Sciatic nerve (tissue), 2 donors: ENCODE data around the gene KRT83. TPM values are rescaled to one million over a fixed set of nuclear protein-coding genes. Genes with fewer than 3 reads are reported as not detected.
"Not testable (repeated sequence)": the region's sequence is repeated elsewhere in the genome, so short reads cannot be mapped to it uniquely, and the experiment has no call there.

Experiments
- ATAC-seq: fragments of 200-7000 bp; cut with Tn5 transposase; one replicate; pipeline ENCODE4 v1.9.1; 2020; ENCODE audit warnings: mild to moderate bottlenecking, moderate library complexity
- DNase-seq: peaks from one replicate; pipeline ENCODE4 v3.0.0-alpha.2; 2020; ENCODE audit warnings: low spot score
- intact Hi-C: fragments of 100-400 bp; cut with DNase I; formaldehyde crosslinking; loops from one replicate; pipeline ENCODE4 v1.14.2; 2022
- total RNA-seq: library from RNA; stranded (reverse); fragmentation: NEBNext Ultra II Directional; extraction: Animal tissue kit (Norgen Biotek cat#: 25700); gene quantifications from one replicate; pipeline ENCODE4 v1.2.1, GENCODE V29; 2021
- donor health status: DM: no; HTN: no; CAD: no.
- donor health status: DM: no; HTN: no; CAD: no.

Gene KRT83
- total RNA-seq, 1 donor from 2014 or later: not detected

GRCh38 chr12:52356031-52356761 lies 35.0 kb upstream of the KRT83 start:
- intact Hi-C loops: no loop called here
- no peak for ATAC-seq
- peak; percentile 53 for DNase-seq

GRCh38 chr12:52355176-52355575 lies 34.0 kb upstream of the KRT83 start:
- intact Hi-C loops: no loop called here
- ATAC-seq (no peak), DNase-seq (peak; percentile 26)

GRCh38 chr12:52354200-52354599 lies 33.0 kb upstream of the KRT83 start:
- DNase-seq (peak; percentile 56), ATAC-seq (no peak)
- intact Hi-C loops: no loop called here

- DNase-seq: peak; percentile 47
- intact Hi-C loops: no loop called here
Observed at GRCh38 chr12:52353766-52354165, 32.6 kb upstream of the KRT83 start.

GRCh38 chr12:52352951-52353350 lies 31.8 kb upstream of the KRT83 start:
- ATAC-seq: no peak
- intact Hi-C loops: no loop called here
- DNase-seq: no peak

More at GRCh38 chr12:52353766-52354165, 32.6 kb upstream of the KRT83 start:
- ATAC-seq: no peak

- DNase-seq: peak; percentile 57
- intact Hi-C loops: no loop called here
- peak; percentile 36 for ATAC-seq
Observed at GRCh38 chr12:52351196-52352059, 30.2 kb upstream of the KRT83 start.

GRCh38 chr12:52350786-52351185 lies 29.6 kb upstream of the KRT83 start:
- ATAC-seq (no peak), DNase-seq (no peak)
- intact Hi-C loops: no loop called here

GRCh38 chr12:52350021-52350620 lies 28.9 kb upstream of the KRT83 start:
- intact Hi-C loops: no loop called here
- DNase-seq (peak; percentile 19), ATAC-seq (no peak)

- ATAC-seq (no peak), DNase-seq (no peak)
- intact Hi-C loops: no loop called here
Observed at GRCh38 chr12:52349196-52349595, 28.0 kb upstream of the KRT83 start.

- intact Hi-C loops: no loop called here
- peak; percentile 35 for DNase-seq
- no peak for ATAC-seq
Observed at GRCh38 chr12:52347551-52348510, 26.6 kb upstream of the KRT83 start.

- DNase-seq: peak; percentile 23
- intact Hi-C loops: no loop called here
- ATAC-seq: no peak
Observed at GRCh38 chr12:52347016-52347415, 25.8 kb upstream of the KRT83 start.

GRCh38 chr12:52346593-52346992 lies 25.4 kb upstream of the KRT83 start:
- ATAC-seq (no peak), DNase-seq (peak; percentile 14)
- intact Hi-C loops: no loop called here

GRCh38 chr12:52345041-52345440 lies 23.8 kb upstream of the KRT83 start:
- ATAC-seq, intact Hi-C loops: not testable (repeated sequence)
- DNase-seq: peak; percentile 13

GRCh38 chr12:52344111-52344510 lies 22.9 kb upstream of the KRT83 start:
- no peak for DNase-seq
- intact Hi-C loops: no loop called here
- ATAC-seq: no peak

- DNase-seq: no peak
Observed at GRCh38 chr12:52343550-52343949, 22.4 kb upstream of the KRT83 start.

GRCh38 chr12:52342781-52343490 lies 21.7 kb upstream of the KRT83 start:
- ATAC-seq (no peak), DNase-seq (no peak)
- intact Hi-C loops: no loop called here

More at GRCh38 chr12:52343550-52343949, 22.4 kb upstream of the KRT83 start:
- ATAC-seq: no peak
- intact Hi-C loops: no loop called here

- intact Hi-C loops: no loop called here
- ATAC-seq (no peak), DNase-seq (no peak)
Observed at GRCh38 chr12:52341066-52341580, 19.9 kb upstream of the KRT83 start.
